OCI-LY3 (cell line): ENCODE results near the gene CMTM6.

ENCODE experiments used
- H2AFZ ChIP-seq: fragments of 200-600, 300-600 bp; shearing (Covaris generic); 2 replicates; pipeline ENCODE4 v1.6.0; 2014; ENCODE audit warnings: antibody characterized with exemption, low read depth, low read length
- H3K27ac ChIP-seq: fragments of 200-600, 300-600 bp; sonication (generic); 2 replicates; pipeline ENCODE4 v1.5.1; 2014; ENCODE audit warnings: mild to moderate bottlenecking, low read length, moderate library complexity, mixed read lengths
- H3K27me3 ChIP-seq: fragments of 200-600, 300-600 bp; sonication (generic); 2 replicates; pipeline ENCODE4 v1.6.1; 2014; ENCODE audit warnings: low read depth, low read length, mixed read lengths
- H3K36me3 ChIP-seq: fragments of 200-600, 300-600 bp; sonication (generic); replicated peaks from 2 replicates; pipeline ENCODE3; 2014; ENCODE audit warnings: low read depth, low read length, mixed read lengths
- H3K4me1 ChIP-seq: fragments of 300-600, 200-600 bp; sonication (generic); 2 replicates; pipeline ENCODE4 v1.6.1; 2014; ENCODE audit warnings: low read length, mixed read lengths
- H3K4me2 ChIP-seq: fragments of 200-600, 300-600 bp; sonication (generic); 2 replicates; pipeline ENCODE4 v1.6.1; 2014; ENCODE audit warnings: low read length, mixed read lengths
- H3K4me3 ChIP-seq: fragments of 300-600, 200-600 bp; sonication (generic); 2 replicates; pipeline ENCODE4 v1.5.1; 2014; ENCODE audit warnings: antibody characterized with exemption, mild to moderate bottlenecking, low read length, moderate library complexity
- H3K79me2 ChIP-seq: fragments of 300-600, 200-600 bp; shearing (Covaris generic); 2 replicates; pipeline ENCODE4 v1.6.1; 2014; ENCODE audit warnings: mild to moderate bottlenecking, low read length, mixed read lengths
- H3K9ac ChIP-seq: fragments of 300-600, 200-600 bp; shearing (Covaris generic); 2 replicates; pipeline ENCODE4 v1.6.0; 2014; ENCODE audit warnings: mild to moderate bottlenecking, low read length, moderate library complexity
- H3K9me3 ChIP-seq: fragments of 200-600, 300-600 bp; shearing (Covaris generic); 2 replicates; pipeline ENCODE4 v1.6.1; 2014; ENCODE audit warnings: low read length, mixed read lengths; ENCODE audit not compliant: insufficient read depth
- H4K20me1 ChIP-seq: fragments of 200-600, 300-600 bp; sonication (generic); 2 replicates; pipeline ENCODE4 v1.6.1; 2016; ENCODE audit warnings: low read length, mixed read lengths; ENCODE audit not compliant: insufficient read depth
- EZH2phosphoT487 ChIP-seq: fragments of 200-600 bp; shearing (Covaris generic); IDR thresholded peaks from 2 replicates; pipeline ENCODE4 v1.6.1; 2018; ENCODE audit warnings: antibody characterized with exemption, mixed run types, low read depth
- TF ChIP-seq, protein P1 (sequence below): fragments of 200-600, 300-600 bp; sonication (generic); IDR thresholded peaks from 2 replicates; pipeline ENCODE4 v1.5.1; 2014; ENCODE audit warnings: antibody characterized with exemption, low read length, low read depth

The CMTM6 gene

DNA sequence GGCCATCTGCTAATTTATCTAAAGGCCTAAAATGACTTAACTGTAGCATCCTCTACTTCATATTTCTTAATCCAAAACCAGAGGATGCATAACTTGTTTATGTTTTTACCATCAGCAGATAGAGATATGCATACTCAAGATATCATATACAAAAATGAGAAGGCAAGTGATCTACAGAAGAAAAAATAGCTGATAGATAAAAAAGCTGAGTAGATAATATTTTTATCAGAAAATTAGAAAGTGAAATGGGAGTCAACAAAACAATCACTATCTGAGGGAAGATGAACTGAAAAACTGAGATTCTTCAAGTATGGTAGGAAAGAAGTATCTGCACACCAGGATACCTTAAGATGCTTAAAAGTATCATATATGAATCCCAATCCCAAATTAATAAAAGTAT lies 42.7 kb upstream of the CMTM6 start:
- no peak overlapping the region for H3K4me2 ChIP-seq
- no peaks in the 10 kb centered on the region for H3K4me1 ChIP-seq
- peaks cover 9% of the 10 kb centered on the region for H3K36me3 ChIP-seq
- no peak overlapping the region for H3K27ac ChIP-seq
- no peak overlapping the region for H3K4me3 ChIP-seq
- H3K9ac ChIP-seq = no peak overlapping the region
- H3K9me3 ChIP-seq = no peaks in the 10 kb centered on the region
- H3K27me3 ChIP-seq = no peaks in the 10 kb centered on the region
- peaks cover 28% of the 10 kb centered on the region for H4K20me1 ChIP-seq
- TF ChIP-seq EZH2phosphoT487 = no peak
- TF ChIP-seq, protein P1, sequence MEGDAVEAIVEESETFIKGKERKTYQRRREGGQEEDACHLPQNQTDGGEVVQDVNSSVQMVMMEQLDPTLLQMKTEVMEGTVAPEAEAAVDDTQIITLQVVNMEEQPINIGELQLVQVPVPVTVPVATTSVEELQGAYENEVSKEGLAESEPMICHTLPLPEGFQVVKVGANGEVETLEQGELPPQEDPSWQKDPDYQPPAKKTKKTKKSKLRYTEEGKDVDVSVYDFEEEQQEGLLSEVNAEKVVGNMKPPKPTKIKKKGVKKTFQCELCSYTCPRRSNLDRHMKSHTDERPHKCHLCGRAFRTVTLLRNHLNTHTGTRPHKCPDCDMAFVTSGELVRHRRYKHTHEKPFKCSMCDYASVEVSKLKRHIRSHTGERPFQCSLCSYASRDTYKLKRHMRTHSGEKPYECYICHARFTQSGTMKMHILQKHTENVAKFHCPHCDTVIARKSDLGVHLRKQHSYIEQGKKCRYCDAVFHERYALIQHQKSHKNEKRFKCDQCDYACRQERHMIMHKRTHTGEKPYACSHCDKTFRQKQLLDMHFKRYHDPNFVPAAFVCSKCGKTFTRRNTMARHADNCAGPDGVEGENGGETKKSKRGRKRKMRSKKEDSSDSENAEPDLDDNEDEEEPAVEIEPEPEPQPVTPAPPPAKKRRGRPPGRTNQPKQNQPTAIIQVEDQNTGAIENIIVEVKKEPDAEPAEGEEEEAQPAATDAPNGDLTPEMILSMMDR = no peak
- peaks cover 46% of the 10 kb centered on the region for H3K79me2 ChIP-seq
- H2AFZ ChIP-seq = no peak overlapping the region

DNA sequence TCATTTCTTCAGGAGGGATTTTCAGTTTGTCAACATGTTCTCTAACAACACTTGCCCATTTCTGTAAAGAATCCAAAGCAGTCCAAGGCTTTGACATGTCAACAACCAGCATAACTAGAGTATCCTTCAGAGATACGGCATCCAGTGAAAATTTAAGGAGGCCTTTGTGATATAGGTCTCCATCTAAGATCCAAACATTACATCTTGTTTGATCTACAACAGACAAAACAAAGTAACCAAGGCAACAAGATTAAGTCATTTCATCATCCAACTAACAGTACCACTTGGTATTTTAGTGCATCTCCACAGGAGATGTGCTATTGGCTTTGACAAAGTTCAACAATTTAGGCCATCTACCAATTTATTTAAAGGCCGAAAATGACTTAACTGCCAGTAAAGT lies 42.2 kb upstream of the CMTM6 start:
- no peak overlapping the region for H2AFZ ChIP-seq
- no peaks in the 10 kb centered on the region for H3K4me1 ChIP-seq
- no peak overlapping the region for H3K4me3 ChIP-seq
- H3K27ac ChIP-seq = no peak overlapping the region
- peaks cover 24% of the 10 kb centered on the region for H4K20me1 ChIP-seq
- H3K9ac ChIP-seq = no peak overlapping the region
- peaks cover 42% of the 10 kb centered on the region for H3K79me2 ChIP-seq
- no peaks in the 10 kb centered on the region for H3K9me3 ChIP-seq
- no peaks in the 10 kb centered on the region for H3K27me3 ChIP-seq
- peaks cover 9% of the 10 kb centered on the region for H3K36me3 ChIP-seq
- TF ChIP-seq, protein P1 = no peak
- no peak for TF ChIP-seq EZH2phosphoT487
- no peak overlapping the region for H3K4me2 ChIP-seq

DNA sequence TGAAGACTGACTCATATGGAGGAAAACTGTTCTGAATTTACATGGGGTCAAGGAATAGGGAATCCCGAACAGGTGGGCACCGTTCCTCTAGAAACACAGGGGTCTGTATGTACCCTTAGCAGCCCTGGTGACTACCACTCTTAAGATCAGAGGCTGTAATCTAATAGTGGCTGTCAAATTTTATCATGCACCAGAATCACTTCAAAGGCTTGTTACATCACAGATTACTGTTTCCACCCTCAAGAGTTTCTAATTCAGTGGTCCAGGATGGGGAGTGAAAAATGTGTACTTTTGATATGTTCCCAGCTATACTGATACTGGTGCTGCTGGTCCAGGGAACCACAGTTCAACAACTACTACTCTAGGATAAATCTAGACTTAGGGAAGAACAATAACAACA lies 40.2 kb upstream of the CMTM6 start:
- H3K4me2 ChIP-seq = no peak overlapping the region
- TF ChIP-seq, protein P1 = no peak
- no peak for TF ChIP-seq EZH2phosphoT487

DNA sequence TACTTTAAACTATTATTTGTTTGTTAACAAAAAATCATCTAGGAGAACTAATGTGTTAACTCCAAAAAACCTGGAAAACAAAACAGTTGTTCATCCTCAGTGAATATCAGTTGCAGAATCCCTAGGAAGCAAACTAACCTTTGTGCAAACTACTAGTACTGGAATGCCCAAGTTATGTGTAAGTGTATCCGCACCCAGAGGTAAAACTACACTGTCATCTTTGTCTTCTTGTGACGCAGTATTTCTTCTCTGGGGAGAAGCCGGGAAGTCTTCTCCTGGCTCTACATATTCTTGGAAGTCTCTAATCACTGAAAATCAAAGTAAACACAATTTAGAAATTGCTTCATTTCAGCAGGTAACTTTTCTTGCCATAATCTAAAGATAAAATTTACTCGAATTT lies 38.2 kb upstream of the CMTM6 start:
- H3K27ac ChIP-seq = no peak overlapping the region
- H2AFZ ChIP-seq = no peak overlapping the region
- H3K4me1 ChIP-seq = no peaks in the 10 kb centered on the region
- no peaks in the 10 kb centered on the region for H3K9me3 ChIP-seq
- H3K4me2 ChIP-seq = no peak overlapping the region
- H3K27me3 ChIP-seq = no peaks in the 10 kb centered on the region
- no peak overlapping the region for H3K9ac ChIP-seq
- TF ChIP-seq, protein P1 = no peak
- no peak for TF ChIP-seq EZH2phosphoT487
- no peak overlapping the region for H3K4me3 ChIP-seq
- peaks cover 11% of the 10 kb centered on the region for H4K20me1 ChIP-seq
- H3K36me3 ChIP-seq = peaks cover 9% of the 10 kb centered on the region
- peaks cover 11% of the 10 kb centered on the region for H3K79me2 ChIP-seq

More for the DNA sequence above, 40.2 kb upstream of the CMTM6 start:
- no peaks in the 10 kb centered on the region for H3K9me3 ChIP-seq
- peaks cover 9% of the 10 kb centered on the region for H3K36me3 ChIP-seq
- no peak overlapping the region for H3K4me3 ChIP-seq
- H3K27ac ChIP-seq = no peak overlapping the region
- peaks cover 17% of the 10 kb centered on the region for H4K20me1 ChIP-seq
- H3K27me3 ChIP-seq = no peaks in the 10 kb centered on the region
- H3K4me1 ChIP-seq = no peaks in the 10 kb centered on the region
- H2AFZ ChIP-seq = no peak overlapping the region
- H3K79me2 ChIP-seq = peaks cover 23% of the 10 kb centered on the region
- no peak overlapping the region for H3K9ac ChIP-seq
